GM18870 (cell line): ENCODE measurements around the gene NFX1.

Experiments used
- ATAC-seq: cut with Tn5 transposase; IDR thresholded peaks from one replicate; pipeline ENCODE4 v1.9.1; 2021; ENCODE audit warnings: moderate library complexity; ENCODE audit not compliant: unreplicated experiment

NFX1 gene

DNA sequence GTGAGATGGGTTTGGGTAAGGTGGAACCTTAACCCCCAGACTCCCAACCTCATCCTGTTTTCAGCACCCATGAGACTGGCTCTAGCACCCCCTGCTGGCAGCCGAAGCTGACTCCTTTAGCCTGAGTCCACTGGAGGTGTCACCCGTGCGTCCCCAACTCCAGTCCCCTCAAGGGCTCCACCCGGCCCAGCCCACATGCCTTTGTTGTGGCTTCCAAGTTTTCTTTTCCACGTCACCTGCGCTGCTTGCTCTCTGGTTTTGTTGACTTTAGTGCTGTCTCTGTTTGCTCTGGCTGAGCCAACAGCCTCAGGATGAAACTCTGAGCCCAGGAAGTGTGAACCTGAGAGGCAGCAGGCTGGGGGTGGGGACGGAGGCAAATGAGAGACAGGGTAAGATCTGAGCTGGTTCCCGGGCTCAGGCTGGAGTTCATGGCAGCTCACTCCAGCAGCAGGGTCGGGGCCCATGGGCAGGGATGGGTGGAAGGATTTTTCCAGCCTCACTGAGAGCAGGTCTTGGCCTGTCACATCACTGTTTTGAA lies 125.3 kb downstream of the NFX1 start:
- no peak for ATAC-seq

DNA sequence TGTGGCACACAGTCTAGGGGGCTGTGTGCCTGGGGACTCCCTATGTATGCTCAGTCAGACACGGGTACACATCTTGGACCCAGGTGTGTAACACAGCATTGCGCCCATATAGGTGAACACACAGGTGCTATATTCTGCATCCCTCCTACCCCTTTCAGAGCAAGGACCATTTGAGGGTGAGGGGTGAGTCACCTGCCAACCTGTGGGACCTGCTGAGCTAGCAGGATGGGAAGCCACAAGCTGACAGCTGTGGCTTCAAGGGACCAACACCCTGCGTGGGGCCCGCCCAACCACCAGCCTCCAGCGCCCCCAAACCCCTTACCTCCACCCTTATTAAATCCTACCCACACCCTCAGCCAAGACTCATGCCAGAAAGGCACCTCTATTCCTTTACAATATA lies 126.7 kb downstream of the NFX1 start:
- ATAC-seq, result no peak

DNA sequence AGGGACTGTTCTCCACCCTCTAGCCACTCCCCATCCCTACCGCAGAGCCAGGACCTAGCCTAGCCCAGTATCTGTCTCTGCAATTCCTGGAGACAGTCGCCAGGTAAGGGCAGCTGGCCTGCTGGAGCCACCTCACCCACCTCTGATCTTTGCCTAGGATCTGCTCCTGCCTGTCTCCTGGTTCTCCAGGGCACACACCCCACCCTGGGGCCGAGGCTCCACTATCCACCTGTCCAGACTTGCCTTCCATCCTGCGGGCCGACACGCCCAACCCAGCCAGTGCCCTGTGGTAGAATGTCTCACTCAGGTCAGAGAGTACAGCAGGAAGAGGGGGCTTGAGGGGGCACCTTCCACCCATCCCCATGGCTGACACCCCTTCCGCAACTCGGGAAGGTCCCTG lies 127.8 kb downstream of the NFX1 start:
- ATAC-seq, result no peak

DNA sequence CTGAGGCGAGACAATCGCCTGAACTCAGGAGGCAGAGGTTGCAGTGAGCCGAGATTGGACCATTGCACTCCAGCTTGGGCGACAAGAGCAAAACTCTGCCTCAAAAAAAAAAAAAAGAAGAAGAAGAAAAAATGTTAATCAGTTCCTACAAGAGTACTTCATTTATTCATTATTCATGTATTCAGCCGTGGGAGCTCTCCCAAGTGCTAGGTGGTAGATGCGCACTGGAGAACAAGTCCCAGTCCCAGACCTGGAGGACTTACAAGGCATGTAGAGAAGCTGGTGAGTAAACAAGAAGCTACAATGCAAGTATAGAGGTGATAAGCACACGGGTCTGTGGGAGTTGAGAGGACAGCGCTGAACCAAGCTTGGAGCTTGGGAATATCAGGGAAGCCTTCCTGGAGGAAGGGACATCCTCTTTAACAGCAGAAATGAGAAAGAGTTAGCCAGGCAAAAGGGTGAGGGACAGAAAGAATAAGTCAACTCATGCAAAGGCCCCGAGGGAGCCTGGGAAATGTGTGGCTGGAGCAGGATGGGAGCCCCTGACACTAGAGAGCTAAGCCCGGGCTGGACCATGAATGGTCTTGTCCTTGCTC lies 129.5 kb downstream of the NFX1 start:
- ATAC-seq, result no peak
